GM19238 (cell line): ENCODE measurements around the gene DDN.

Experiments used
- DNase-seq: peaks from one replicate; pipeline ENCODE4 v3.0.0; 2011; ENCODE audit warnings: low spot score; ENCODE audit not compliant: insufficient read length

DDN gene

GRCh38 chr12:49014547-49014946, 15.4 kb upstream of the DDN start:
- no peak for DNase-seq

DNA sequence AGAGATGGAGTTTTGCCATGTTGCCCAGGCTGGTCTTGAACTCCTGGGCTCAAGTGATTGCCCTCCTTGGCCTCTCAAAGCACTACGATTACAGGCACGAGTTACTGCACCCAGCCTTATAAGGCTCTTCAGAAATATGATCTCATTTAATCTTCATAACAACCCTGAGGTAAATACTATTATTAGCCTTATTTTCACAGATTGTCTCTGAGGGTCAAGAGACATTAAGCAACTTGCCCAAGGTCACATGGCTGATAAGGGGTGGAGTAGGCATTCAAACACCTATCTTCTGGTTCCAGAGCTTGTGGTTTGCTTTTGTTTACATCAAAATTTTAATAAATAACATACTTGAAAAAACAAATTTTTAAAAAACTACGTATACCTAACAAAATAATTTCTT, 14.3 kb upstream of the DDN start:
- no peak for DNase-seq

- DNase-seq: no peak
Measured at GRCh38 chr12:49012739-49013138, 13.6 kb upstream of the DDN start.

GRCh38 chr12:49010092-49010668, 11.0 kb upstream of the DDN start:
- no peak for DNase-seq

- DNase-seq: no peak
Measured at GRCh38 chr12:49008943-49009342, 9.8 kb upstream of the DDN start.

- no peak for DNase-seq
Measured at GRCh38 chr12:49000346-49000745, 1.2 kb upstream of the DDN start.

GRCh38 chr12:48998497-48999353, 450 bp downstream of the DDN start:
- DNase-seq: no peak

DNA sequence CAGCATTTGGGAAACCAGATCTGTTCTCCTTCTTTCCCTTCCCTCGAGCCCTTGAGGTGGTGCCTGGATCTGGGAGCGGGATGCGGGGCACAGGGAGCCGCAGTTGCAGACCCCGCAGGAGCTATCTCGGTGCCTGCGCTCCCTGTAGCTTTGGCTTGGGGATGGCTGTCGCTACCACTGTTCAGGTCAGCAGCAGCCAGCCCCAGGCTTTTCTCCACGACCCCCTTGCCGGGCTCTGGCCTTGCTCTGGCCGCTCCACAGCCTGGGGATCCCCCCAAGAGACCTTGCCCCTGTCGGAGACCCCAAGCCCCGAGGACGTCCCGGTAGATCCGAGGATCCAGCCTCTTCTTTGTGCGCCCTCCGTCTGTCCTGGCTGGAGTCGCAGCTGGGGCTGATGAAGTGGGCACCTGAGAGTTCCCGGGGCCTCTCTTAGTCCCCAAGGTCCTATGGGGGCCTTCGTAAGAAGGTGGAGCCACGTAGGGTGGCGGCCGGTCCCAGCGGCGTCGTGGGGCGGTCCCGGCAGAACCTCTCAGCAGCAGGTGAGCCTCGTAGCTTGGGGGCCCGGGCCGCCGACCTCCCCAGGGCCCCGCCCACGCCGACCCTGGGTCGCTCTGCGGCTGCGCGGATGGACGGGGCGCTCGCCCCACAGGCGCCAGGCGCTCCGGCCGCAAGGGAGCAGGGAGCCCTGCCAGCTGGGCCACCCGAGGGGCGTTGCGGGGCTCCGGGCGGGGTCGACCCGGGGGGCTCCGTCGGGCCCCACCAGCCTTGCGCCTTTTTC, 1.3 kb downstream of the DDN start:
- DNase-seq: peak; percentile 79

DNA sequence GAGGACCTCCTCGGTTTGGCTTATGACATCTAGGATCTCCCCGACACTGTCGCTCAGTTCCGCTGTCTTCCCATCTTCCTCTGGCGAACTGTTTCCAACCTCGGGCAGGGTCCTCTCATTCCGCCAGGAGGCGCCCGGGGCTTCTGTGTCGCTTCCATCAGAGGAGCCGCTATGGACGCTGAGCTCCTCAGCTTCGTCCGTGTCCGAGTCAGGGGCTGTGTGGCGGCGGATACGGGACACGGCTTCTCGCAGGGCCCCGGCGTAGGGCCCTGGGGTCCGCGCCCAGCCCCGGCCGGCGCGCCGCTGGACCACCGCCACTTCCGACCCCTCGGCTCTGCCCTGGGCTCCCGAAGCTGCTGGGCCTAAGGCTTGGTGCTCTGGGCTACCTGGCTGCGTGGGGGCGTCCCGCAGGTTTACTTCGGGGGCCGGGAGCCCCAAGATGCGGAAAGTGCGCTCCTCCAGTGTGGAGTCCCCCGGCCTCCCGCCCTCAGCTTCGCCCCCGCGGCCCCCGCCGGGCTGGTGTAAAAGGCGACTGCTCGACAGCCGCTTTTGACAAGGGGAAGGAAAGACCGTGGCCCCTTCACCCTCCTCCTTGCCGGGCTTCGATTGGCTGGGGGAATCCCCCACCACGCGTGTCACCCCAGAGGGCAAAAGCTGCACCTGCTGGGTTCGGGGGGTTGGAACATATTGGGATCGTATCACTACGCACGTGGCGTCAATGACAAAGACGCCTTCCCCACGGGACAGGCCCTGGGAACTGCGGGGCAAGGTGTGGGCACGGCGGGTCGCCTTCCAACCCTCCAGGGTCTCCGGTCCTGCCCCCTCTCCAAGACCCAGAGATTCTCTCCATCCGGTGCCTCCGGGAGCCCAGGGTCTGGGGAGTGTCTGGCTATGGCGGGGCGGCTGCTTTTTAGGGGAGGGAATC, 2.1 kb downstream of the DDN start:
- peak; percentile 70 for DNase-seq

- DNase-seq: peak; percentile 81
Measured at GRCh38 chr12:48995086-48995879, 3.9 kb downstream of the DDN start.

- no peak for DNase-seq
Measured at GRCh38 chr12:48994224-48995085, 4.7 kb downstream of the DDN start.

DNA sequence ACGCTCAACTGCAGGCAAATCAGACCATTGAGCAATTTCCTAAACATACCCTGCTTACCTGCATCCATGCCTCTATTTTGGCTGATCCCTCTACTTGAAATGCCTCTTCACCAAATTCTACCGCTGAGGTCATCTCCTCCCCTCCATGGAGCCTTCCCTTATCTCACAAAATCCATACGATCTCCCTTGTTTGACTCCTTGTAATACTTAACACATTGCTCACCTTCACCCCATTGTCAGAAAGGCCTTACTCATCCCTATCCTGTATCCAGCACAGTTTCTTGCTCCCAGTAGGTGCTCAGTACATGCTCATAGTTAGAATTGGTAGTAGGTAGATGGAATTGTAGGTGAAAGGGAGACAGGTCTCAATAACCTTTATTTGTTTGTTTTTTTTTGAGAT, 5.4 kb downstream of the DDN start:
- no peak for DNase-seq

DNA sequence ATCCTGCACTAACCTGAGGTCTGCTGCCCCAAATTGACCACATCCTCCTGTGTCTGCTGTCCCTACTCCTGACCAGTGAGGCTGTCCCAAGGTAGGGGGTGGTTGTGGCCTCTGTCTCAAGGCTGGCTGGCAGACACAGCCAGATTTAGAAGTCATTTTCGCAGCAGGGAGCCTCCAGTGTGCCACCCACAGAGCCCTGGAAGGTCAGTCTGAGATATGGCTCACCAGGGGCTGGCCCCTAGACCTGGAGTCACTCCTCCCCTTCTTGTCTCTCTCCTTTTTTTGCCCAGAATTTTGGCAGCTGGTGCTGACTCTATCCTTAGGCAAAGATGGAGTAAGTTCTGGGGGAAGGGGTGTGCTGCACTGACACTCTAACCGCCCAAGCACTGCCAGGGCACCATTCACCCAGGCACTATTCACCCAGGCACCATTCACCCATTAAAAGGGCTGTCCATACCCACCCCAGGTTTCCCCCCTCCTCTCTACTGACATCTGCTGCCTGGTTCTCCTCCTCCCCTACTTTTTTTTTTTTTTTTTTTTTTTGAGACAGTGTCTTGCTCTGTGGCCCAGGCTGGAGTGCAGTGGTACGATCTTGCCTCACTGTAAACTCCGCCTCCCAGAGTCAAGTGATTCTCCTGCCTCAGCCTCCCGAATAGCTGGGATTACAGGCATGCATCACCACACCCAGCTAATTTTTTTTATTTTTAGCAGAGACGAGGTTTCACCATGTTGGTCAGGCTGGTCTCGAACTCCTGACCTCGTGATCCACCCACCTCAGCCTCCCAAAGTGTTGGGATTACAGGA, 7.7 kb downstream of the DDN start:
- no peak for DNase-seq

DNA sequence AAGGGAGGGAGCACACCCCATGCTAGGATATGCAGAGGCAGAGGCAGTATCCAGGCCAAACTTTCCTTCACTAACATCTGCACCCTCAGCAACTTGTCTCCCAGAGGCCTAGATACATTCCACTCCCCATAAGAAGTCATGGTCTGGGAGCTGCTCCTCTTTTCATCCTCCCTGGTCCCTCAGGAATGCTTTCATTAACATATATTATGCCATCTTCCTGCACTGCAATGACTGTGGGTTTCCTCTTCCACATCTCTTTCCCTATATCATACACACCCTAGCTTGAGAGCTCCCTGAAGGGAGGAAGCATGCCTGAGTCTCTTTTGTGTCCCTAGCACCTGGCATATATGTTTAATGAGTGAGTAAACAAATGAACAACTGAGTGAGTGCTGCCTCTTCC, 8.6 kb downstream of the DDN start:
- DNase-seq: no peak

DNA sequence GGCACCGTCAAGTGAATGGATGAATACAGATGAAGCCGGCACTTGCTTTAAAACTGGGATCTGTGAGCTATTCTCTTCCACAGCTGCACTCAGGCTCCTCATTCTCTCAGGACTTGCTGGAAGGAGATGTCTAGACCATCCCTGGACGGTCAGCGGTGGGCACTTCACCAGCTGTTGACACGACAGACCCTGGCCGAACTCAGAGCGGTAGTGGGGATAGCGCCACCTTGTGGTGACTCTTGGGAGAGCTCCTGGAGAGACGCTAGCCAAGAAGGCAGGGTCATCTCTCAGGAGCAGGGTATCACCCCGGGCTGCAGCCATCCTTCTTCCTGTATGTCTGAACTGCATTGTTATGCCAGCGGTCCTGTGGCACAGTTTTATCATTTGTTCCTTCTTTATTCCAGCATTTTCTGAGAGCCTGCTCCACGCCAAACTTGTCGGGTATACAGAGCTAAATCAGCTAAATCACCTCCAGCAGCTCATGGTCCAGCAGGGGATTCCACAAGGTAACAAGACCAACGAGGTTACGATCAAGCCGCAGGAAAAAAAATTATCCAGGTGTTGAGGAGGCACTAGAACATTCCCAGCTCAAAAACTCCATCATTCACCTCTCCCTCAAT, 11.0 kb downstream of the DDN start:
- no peak for DNase-seq

- DNase-seq: no peak
Measured at GRCh38 chr12:48986720-48987291, 12.4 kb downstream of the DDN start.

DNA sequence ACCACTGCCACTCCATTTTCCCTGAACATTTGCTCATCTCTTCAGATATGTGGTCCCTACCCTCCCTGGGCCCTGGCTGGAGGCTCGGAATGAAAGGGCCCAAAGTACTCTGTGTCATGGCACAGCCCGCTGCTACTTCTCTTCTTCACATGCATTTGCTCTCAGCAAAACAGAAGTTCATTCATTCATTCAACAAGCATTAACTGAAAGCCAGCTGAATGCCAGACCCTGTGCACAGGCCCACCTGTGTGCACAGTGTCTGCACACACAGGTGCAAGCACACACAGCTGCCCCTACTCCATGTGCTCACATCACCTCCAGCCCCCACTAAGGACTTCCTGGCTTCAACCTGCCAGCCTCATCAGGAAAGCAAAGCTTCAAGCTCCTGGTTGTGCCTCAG, 13.3 kb downstream of the DDN start:
- DNase-seq: no peak

DNA sequence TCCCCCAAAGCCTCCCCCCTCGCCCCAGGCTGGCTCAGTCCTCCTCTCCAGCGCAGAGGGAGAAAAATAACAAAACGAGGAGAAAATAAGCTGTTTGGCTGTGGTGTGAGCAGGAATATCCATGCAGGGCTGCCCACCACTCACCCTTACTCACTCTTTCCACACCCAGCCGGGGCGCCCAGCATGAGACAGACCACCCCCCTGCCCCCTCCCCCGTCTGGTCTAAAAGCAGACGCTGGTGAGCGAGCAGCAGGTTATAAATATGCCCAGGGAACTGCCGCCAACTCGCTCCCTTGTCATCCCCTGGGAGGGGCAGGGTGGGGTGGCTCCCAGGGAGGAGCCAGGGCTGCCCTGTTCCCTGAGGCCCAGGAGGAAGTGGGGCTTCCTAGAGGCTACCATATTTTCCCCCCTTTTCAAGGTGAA, 13.7 kb downstream of the DDN start:
- DNase-seq: no peak
